ENCODE measurements around the gene LRCH1.
A peak's percentile ranks its signal among the peaks of the same experiment; 100 is the strongest.

Gene LRCH1

GRCh38 chr13:46641274-46642081 lies 88.5 kb downstream of the LRCH1 start:
- no peak for DNase-seq

DNA sequence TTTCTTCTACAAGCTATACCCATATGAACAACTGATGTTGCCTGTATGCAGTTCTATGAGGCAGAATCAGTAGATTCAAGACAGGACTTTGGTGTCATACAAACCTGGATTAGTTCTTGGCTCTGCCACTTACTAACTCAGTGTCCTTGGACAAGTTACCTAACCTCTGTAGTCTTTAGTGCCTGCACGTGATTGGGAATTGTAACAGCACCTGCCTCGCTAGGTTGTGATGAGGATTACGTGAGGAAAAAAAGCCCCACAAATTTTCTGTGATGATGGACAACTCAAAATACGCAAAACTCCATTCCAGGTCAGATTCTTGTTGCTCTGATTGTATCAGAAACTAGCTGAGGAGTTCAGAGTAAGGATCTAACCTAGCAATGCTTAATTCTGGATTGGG lies 89.3 kb downstream of the LRCH1 start:
- DNase-seq = no peak

DNA sequence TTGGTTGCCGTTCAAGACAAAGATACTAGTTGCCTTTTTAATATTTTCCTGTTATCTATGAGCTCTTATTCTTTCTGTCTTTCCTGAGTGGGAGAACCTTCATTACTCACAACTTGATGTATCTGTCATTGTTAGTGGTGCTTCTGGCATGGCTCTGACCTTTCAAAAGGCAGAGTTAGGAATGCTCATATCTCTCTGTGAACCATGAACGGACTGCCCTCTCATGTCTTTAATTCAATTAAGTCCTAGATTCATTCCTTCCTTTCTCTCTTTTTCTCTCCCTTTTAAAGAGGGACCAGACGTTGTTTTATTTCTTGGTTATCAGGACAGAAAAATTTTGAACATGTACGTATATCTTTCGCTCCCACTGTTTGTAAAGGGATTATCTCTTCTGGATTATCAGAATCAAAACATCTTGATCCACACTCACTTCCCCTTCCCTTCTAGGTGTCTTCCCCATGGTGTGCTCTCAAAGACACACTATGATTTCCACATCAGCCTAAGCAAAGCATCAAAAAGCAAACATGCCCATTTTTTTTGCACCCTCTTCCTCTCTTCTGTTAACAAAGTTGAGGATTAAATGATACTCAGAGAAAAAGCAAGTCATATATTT lies 90.3 kb downstream of the LRCH1 start:
- DNase-seq = no peak

DNA sequence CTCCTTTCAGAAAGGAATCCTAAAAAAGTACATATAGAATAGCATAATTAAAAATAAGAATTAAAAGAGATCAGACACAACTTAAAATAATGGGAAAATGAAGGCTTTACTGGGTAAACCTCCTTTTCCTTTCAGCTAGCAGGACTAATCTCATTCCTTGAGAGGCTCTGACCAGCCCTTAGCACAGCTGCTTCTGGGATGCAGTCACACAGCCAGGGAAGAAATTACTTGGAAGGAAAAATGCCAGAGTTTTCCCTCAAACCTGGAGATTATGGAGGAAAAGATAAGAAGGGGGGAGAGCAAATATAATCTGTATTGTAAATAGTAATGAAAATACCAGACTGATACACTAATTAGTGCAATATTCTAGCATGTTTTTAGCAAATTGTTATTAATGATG lies 91.8 kb downstream of the LRCH1 start:
- DNase-seq = no peak

GRCh38 chr13:46647512-46648065 lies 94.6 kb downstream of the LRCH1 start:
- DNase-seq = no peak

DNA sequence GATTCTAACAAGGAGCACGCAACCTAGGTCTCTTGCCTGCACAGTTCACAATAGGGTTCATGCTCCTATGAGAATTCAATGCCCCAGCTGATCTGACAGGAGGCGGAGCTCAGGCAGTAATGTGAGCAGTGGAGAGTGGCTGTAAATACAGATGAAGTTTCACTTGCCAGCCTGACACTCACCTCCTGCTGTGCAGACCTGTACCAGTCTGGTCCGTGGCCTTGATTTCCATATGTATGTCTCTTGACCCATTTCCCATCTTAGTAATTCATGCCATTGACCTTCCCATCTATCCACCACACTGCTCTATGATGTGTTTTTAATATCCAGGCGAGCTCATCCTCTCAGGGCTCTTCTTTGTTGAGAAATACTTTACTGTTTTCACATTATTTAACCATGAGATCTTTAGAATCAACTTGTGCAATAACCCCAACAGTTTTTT lies 95.2 kb downstream of the LRCH1 start:
- DNase-seq = peak; percentile 48 to 77

- no peak for DNase-seq
Measured at GRCh38 chr13:46649816-46650215, 96.8 kb downstream of the LRCH1 start.

DNA sequence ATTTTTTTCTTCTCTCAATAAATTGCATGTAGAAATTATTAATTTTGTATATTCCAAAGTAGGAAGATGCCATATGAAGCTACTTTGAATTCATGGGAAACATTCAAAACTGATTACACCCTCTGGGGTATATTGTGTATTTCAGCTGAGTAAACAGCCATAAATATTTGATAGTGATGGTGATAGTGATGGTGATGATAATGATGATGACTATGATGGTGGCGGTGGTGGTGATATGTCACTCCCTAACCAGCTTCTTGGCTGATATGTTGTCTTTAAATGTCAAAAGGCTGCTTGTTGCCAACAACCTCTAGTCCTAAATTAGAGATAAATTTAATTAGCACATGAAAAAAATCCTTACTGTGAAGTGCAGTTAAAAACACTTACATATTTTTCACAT lies 102.0 kb downstream of the LRCH1 start:
- DNase-seq = no peak

- no peak for DNase-seq
Measured at GRCh38 chr13:46655377-46656180, 102.6 kb downstream of the LRCH1 start.

DNA sequence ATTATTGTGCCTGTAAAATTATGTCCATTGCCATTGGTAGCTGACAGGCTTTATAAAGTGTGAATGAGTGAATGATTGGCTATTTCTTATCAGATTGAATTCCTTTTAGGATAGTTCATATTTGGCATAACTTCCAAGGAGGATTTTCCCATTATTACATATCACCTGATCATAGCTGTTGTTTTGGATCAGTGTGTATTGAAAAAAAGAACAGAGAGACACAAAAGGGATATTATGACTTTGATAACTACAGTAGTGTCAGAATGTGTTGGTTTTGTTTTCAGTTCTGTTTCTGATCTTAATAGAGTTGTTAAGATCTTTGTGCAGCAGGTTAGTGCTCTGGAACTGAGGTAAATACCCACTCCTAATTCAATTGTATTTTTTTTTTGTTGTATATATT lies 103.8 kb downstream of the LRCH1 start:
- DNase-seq = no peak

GRCh38 chr13:46659413-46660065 lies 106.6 kb downstream of the LRCH1 start:
- DNase-seq = no peak

DNA sequence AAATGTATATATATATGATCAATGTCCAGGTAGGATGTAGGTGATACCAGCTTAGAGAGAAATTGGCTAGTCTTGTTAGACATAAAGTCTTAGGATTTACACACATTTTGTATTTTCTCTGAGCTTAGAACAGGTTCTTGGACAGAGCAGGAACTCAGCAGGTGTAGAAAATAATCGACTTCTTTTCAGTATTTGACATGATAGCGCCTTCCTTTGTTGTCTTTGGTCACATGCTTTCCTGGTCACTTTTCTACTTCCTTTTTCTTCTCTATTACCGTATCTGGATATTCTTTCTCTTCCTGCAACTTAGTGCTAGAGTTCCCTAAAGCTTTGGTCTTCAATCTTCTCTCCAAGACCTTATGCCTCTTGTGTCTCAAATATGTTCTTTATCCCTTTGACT lies 107.4 kb downstream of the LRCH1 start:
- no peak for DNase-seq

DNA sequence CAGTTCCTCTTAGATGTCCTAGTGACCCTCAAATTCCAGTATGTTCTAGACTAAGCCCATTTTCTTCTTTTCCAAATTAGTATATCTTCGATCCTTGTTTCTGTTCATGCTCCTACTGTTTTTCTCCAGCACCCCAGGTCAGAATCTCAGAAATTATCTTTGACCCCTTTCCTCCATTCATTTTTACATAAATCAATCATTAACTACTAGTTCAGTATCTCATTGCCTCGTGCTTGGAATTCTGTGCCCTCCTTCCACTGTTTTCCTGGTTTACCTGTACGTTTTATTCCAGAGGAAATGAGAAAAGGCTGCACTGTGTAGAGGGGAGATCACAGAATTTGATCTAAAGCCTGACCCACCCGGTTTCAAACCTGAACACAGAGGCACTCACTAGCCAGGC lies 107.9 kb downstream of the LRCH1 start:
- DNase-seq = no peak

DNA sequence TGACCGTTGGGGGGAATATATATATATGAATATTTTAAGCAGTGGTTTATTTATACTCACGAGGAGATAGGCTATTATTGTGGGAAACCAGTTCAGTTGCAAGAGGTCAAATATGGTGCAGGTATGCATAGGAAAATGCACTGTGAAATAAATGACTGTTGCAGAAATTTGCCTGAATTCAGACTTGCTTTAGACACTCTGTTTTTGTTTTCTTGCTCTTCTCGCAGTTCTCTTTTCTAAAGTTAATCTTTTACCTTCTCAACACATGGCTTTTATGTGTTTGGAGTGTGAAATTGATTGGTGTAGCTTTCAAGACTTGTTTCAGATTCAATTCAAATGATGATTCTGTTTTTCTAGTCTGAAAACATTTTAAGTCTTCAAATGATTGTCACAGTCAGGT lies 109.7 kb downstream of the LRCH1 start:
- DNase-seq = no peak

DNA sequence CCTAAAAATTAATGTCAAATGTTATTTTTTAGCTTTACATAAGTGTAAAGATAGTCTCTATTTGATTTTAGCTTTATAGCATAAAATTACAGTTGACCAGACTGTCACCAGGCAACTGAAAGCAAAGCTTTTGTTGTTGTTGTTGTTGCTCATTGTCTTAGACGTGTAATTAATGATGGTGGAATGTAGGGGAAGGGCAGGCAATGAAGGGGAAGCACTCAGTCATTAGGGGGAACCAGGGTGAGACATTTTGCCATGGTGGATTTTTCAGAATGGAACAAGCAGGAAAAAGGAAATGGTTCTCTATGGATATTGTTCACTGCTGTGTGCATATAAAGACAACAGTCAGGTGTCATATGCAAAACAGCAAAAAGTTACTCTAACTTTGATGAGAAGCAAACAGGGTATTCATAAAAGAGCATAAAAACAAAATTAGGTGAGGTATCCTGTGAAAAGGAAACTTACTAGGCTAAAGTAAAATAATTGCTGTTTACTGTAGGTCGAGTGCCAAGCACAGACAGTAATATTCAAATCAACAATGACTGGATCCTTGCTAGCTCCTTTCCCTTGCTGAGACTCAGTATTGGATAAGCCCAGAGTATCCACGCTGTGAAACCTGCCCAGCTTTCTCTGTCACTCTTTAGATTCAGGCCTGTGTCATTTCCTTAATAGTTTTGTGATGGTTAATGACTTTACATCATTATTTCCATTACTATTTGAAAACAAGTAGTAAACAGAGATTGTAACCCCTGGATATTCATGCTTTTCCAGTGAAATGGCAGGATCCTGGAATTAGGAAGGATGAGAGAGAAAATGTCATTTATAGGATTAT lies 110.5 kb downstream of the LRCH1 start:
- DNase-seq = peak in 1 of 2 experiments; percentile 8

- DNase-seq = no peak
Measured at GRCh38 chr13:46664195-46664594, 111.2 kb downstream of the LRCH1 start.

- no peak for DNase-seq
Measured at GRCh38 chr13:46665248-46665632, 112.3 kb downstream of the LRCH1 start.

GRCh38 chr13:46665633-46666482 lies 112.9 kb downstream of the LRCH1 start:
- peak; percentile 41 to 70 for DNase-seq

DNA sequence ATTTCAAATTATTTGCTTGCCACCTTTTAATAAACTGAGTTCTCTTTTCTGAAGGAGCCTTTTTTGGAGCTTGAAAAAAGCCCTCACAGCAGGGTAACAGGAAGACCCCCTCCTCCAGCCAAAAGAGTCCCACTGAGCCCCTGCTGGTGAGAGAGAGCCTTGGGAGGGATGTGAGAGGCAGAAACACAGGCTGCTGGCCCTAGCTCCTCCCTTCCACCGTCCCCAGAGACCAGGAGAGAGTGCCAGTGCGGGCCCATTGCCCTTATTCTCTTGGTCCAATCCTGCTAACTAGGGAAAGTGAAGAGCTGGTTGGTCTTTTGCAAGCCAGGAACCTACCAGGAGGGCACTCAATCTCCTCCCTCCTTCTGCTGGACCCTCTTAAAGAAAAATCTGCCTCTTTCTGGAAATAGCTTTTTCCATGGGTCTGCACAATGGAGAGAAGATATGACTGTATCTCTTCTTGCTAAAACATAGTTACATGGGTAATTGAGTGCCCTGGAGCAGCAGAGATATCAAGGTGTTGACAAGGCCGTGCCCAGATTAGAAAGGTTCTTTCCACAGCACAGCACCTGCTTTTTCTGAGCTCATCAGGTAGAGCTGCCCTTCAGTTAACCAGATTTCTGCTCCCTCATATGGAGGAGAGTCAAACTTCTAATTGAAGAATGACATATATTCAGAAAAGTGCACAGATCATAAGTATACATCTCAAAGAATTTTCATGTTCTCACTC lies 113.9 kb downstream of the LRCH1 start:
- peak; percentile 56 to 79 for DNase-seq

GRCh38 chr13:46667687-46668281 lies 114.8 kb downstream of the LRCH1 start:
- DNase-seq = no peak

Measured in NCI-H2081 (cell line).